ENCODE results near the gene TRAF1.

TRAF1 gene

DNA sequence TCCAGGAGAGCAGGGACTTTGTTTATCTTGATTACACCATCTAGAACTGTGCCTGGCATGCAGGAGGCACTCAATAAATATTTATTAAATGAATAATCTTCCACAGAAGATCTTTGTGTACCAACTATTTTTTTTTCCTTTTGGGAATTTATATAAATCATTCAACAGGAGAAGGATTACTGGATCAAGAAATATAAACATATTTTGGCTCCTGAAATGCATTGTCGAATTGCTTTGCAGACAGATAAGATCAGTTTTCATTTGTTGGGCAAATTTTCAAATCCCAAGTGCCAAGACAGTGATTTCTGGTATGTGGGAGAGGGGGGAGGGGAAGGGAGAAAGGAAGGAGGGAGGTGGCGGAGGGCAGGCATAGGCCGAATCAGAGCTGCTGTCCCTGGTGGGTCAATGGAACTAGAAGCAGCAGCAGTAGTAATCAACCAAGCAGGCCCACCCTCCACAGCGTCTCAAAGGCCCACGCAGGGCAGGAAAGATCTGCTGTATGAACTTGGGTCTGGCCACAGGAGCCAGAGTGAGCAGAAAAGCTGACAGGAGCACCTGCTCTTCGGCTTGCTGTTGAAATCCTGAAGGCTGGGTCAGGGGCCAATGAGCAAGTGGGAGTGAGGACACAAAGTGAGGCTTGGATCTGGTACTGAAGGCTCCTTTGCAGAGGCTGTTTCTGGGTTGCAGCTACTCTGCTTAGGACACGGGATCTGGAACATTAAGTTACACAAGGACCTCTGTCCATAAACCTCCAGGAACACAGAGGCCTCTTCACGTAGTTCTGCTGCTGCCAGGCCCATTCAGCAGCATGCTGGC is 15.8 kb upstream of the TRAF1 start:
- H3K4me3 ChIP-seq (ENCODE audit: low read depth, low read length) = no peak overlapping the region
- DNase-seq (ENCODE audit: low read depth) = no peak
- TF ChIP-seq, protein P1, sequence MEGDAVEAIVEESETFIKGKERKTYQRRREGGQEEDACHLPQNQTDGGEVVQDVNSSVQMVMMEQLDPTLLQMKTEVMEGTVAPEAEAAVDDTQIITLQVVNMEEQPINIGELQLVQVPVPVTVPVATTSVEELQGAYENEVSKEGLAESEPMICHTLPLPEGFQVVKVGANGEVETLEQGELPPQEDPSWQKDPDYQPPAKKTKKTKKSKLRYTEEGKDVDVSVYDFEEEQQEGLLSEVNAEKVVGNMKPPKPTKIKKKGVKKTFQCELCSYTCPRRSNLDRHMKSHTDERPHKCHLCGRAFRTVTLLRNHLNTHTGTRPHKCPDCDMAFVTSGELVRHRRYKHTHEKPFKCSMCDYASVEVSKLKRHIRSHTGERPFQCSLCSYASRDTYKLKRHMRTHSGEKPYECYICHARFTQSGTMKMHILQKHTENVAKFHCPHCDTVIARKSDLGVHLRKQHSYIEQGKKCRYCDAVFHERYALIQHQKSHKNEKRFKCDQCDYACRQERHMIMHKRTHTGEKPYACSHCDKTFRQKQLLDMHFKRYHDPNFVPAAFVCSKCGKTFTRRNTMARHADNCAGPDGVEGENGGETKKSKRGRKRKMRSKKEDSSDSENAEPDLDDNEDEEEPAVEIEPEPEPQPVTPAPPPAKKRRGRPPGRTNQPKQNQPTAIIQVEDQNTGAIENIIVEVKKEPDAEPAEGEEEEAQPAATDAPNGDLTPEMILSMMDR (IDR thresholded peaks at IDR 0.05; ENCODE audit: low read depth, low read length, missing control alignments) = no peak

DNA sequence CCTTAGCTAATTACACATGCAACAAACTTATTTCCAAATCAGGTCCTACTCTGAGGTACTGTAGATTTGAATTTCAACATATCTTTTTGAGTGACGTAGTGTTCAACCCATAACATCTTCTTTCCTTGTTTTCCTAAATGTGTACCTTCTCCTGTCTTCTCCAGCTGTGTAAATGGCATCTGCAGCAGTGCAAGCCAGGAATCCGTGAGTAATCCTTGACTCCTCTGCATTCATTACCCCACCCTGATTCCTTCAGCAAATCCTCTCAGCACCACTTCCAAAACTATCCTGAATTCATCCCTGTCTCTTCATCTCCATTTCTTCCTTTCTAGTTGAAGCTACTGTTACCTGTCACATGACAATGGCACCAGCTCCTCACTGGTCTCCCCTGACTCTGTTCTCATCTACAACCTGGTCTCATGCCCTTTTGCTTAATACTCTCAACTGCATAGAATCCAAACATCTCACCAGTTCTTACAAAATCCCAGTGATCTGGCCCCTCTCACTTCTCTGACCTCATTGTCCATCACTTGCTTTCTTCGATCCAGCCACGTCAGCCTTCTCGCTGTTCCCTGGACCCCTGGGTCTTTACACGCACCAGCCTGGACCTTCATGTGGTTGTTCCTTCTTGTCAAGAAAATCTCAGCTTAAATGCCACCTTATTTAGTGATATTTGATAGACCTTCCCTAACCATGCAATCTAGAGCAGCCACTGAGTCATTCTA is 14.6 kb upstream of the TRAF1 start:
- H3K4me3 ChIP-seq (ENCODE audit: low read depth, low read length) = no peak overlapping the region
- TF ChIP-seq, protein P1 (IDR thresholded peaks at IDR 0.05; ENCODE audit: low read depth, low read length, missing control alignments) = no peak
- DNase-seq (ENCODE audit: low read depth) = no peak

DNA sequence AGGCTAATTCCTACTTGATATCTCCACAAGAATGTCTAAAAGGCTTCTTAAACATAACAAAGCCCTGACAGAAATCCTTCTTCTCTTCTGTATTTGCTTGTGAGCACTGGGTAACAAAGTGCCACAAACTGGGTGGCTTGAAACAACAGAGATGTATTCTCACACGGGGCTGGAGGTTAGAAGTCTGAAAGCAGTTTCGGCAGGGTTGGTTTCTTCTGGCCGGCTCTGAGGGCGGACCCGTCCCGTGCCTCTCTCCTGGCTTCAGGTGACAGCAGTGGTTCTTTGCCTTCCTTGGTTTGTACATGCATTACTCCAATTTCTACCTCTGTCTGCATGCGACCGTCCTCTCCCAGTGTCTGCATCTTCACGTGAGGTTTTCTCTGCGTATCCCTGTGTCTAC is 14.0 kb upstream of the TRAF1 start:
- H3K4me3 ChIP-seq (ENCODE audit: low read depth, low read length) = no peak overlapping the region
- TF ChIP-seq, protein P1 (IDR thresholded peaks at IDR 0.05; ENCODE audit: low read depth, low read length, missing control alignments) = no peak
- no peak for DNase-seq (ENCODE audit: low read depth)

DNA sequence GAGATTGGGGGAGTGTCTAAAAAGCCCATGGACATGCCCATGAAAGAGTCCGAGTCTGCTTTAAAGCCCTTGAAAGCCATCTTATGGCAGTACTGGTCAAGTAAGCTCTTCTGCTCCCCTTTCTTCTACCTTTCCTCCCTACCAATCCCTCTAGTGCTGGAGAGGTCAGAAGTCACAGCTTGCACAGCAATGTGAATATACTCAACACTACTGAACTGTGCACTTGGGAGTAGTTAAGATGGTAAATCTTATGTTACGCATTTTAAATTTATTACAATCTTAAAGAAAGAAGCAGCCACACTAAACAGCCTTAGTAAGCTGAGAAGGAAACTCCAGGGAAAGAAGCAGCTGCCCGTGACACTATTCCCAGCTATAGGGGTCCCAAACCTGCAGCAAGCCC is 12.3 kb upstream of the TRAF1 start:
- TF ChIP-seq, protein P1 (IDR thresholded peaks at IDR 0.05; ENCODE audit: low read depth, low read length, missing control alignments) = no peak
- no peak overlapping the region for H3K4me3 ChIP-seq (ENCODE audit: low read depth, low read length)
- no peak for DNase-seq (ENCODE audit: low read depth)

DNA sequence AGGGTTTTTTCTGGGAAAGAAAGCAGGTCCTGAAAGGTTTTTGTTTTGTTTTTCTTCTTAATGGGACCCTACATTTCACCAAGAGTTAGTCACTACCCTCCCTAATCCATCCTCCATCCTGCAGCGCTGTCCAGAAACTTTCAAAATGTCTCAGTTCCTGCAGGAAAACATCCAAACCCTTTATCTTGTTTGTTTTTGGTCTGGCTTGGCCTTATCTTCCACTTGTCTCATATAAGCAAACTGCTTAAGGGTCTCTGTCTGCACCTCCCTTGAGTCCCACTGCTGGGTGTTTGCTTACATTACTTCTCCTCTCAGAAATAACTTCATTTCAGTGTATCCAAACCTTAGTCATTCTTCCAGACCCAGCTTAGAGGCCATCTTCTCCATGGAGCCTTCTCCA is 11.0 kb upstream of the TRAF1 start:
- no peak overlapping the region for H3K4me3 ChIP-seq (ENCODE audit: low read depth, low read length)
- TF ChIP-seq, protein P1 (IDR thresholded peaks at IDR 0.05; ENCODE audit: low read depth, low read length, missing control alignments) = no peak
- no peak for DNase-seq (ENCODE audit: low read depth)

DNA sequence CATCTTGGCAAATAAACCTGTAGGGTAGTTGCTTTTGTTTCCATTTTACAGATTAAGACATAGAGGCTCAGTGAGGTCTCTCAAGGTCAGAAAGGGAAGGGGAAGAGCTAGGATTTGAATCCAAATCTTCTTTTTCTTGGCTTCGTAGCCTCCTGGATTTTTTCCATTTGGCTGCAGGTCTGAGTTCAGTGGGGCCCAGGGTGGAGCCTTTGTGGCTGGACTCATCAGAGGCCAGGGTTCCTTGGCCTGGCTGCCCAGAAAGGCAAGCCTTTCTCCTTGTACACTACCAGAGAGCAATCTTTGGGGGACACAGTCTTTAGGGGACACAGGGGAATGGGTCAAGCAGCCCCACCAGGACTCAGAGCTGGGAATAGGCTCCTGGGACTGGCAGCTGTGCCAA is 10.5 kb upstream of the TRAF1 start:
- TF ChIP-seq, protein P1 (IDR thresholded peaks at IDR 0.05; ENCODE audit: low read depth, low read length, missing control alignments) = no peak
- H3K4me3 ChIP-seq (ENCODE audit: low read depth, low read length) = no peak overlapping the region
- DNase-seq (ENCODE audit: low read depth) = no peak
